HCT116 (cell line): ENCODE data around the gene HHATL. TPM values are rescaled to one million over a fixed set of nuclear protein-coding genes. Genes with fewer than 3 reads are reported as not detected.

Experiments used
- ATAC-seq: fragments of 200-7000 bp; cut with Tn5 transposase; 2 replicates; pipeline ENCODE4 v1.9.1; 2020; ENCODE audit warnings: mild to moderate bottlenecking, moderate library complexity
- BruUV-seq: library from RNA; stranded (reverse); fragments of 400-500 nt; replicated peaks from 2 replicates; lab custom pipeline; 2021; lab: Mats Ljungman, UMichigan
- CTCF ChIA-PET: fragments of 300-600 bp; sonication (Branson Sonifier 250); formaldehyde crosslinking; loops from one replicate; lab custom pipeline; 2021; ENCODE audit warnings: antibody characterized with exemption; lab: Charles Lee
- POLR2A ChIA-PET: fragments of 300-600, 350-600 bp; sonication (Branson Sonifier 250); formaldehyde crosslinking; loops from one replicate; lab custom pipeline; 2021; ENCODE audit warnings: antibody characterized with exemption; lab: Charles Lee
- RAD21 ChIA-PET, 2 experiments: fragments of 300-600 bp; sonication (Branson Sonifier 250); formaldehyde crosslinking; loops; one replicate each; lab custom pipeline; 2023; ENCODE audit warnings: low total read pairs in 2 of 2; ENCODE audit not compliant: uncharacterized antibody in 2 of 2, unreplicated experiment in 2 of 2, low non-redundant PET in 1 of 2; lab: Charles Lee
- DNase-seq: peaks from one replicate; pipeline ENCODE4 v3.0.0-alpha.2; 2010; ENCODE audit warnings: low read depth, low spot score
- H2AFZ ChIP-seq: fragments of 200-600 bp; shearing (Covaris generic), sonication (generic); 2 replicates; pipeline ENCODE4 v1.6.1; 2017; ENCODE audit warnings: low read depth, mixed run types, mixed read lengths, antibody characterized with exemption, low read length; ENCODE audit not compliant: poor library complexity, severe bottlenecking
- H3K27ac ChIP-seq: 2 replicates; pipeline ENCODE4 v1.5.1; 2012; ENCODE audit warnings: low read depth, low read length
- H3K27me3 ChIP-seq: fragments of 200-600 bp; sonication (generic); 2 replicates; pipeline ENCODE4 v1.6.1; 2016; ENCODE audit warnings: mixed run types, low read length, mixed read lengths; ENCODE audit not compliant: insufficient read depth
- H3K36me3 ChIP-seq, 2 experiments: fragments of 200-500 bp in 1 of 2; fragments of 200-600 bp in 1 of 2; sonication (Bioruptor generic) in 1 of 2; sonication (generic) in 1 of 2; 2 replicates each; pipeline versions ENCODE4 v1.5.1 to v1.6.1; 2014 to 2016; ENCODE audit warnings: low read length in 2 of 2, inconsistent platforms in 1 of 2, mixed read lengths in 1 of 2, mixed run types in 1 of 2; ENCODE audit not compliant: insufficient read depth in 2 of 2, control insufficient read depth in 1 of 2
- H3K4me1 ChIP-seq, 2 experiments: fragments of 200-600 bp in 1 of 2; sonication (generic) in 1 of 2; 2 replicates each; pipeline versions ENCODE4 v1.5.1 to v1.6.1; 2012 to 2017; ENCODE audit warnings: low read length in 2 of 2, inconsistent platforms in 1 of 2, mild to moderate bottlenecking in 1 of 2, mixed read lengths in 1 of 2, mixed run types in 1 of 2, moderate library complexity in 1 of 2; ENCODE audit not compliant: insufficient read depth in 2 of 2, control insufficient read depth in 1 of 2
- H3K4me2 ChIP-seq: fragments of 200-600 bp; sonication (generic); 2 replicates; pipeline ENCODE4 v1.6.1; 2017; ENCODE audit warnings: mixed run types, low read length, mixed read lengths
- H3K4me3 ChIP-seq, 2 experiments: fragments of 200-600 bp in 1 of 2; sonication (generic) in 1 of 2; replicated peaks in 1 of 2; 2 replicates each; pipeline ENCODE4 v1.5.1; 2011 to 2016; ENCODE audit warnings: low read length in 2 of 2, control low read depth in 1 of 2, low read depth in 1 of 2, mild to moderate bottlenecking in 1 of 2, mixed read lengths in 1 of 2, mixed run types in 1 of 2
- H3K79me2 ChIP-seq: fragments of 200-600 bp; sonication (generic); 2 replicates; pipeline ENCODE4 v1.6.1; 2017; ENCODE audit warnings: mild to moderate bottlenecking, mixed run types, low read length, moderate library complexity, mixed read lengths; ENCODE audit not compliant: insufficient read depth
- H3K9ac ChIP-seq: fragments of 200-600 bp; sonication (generic); 2 replicates; pipeline ENCODE4 v1.6.1; 2016; ENCODE audit warnings: low read length, mixed read lengths
- H3K9me2 ChIP-seq: fragments of 200-600 bp; sonication (generic), shearing (Covaris generic); 2 replicates; pipeline ENCODE4 v1.6.1; 2017; ENCODE audit warnings: mixed run types, mild to moderate bottlenecking, moderate library complexity; ENCODE audit not compliant: insufficient read depth
- H3K9me3 ChIP-seq, 2 experiments: fragments of 200-500 bp in 1 of 2; fragments of 200-600 bp in 1 of 2; sonication (Bioruptor generic) in 1 of 2; sonication (generic) in 1 of 2; 2 replicates each; pipeline ENCODE4 v1.6.1; 2014 to 2017; ENCODE audit warnings: low read length in 2 of 2, mixed read lengths in 2 of 2, inconsistent platforms in 1 of 2, low read depth in 1 of 2, mild to moderate bottlenecking in 1 of 2, mixed run types in 1 of 2, moderate library complexity in 1 of 2; ENCODE audit not compliant: control insufficient read depth in 1 of 2, insufficient read depth in 1 of 2
- H4K20me1 ChIP-seq: fragments of 200-600 bp; sonication (generic), shearing (Covaris generic); 2 replicates; pipeline ENCODE4 v1.6.1; 2017; ENCODE audit warnings: mixed run types, mild to moderate bottlenecking, moderate library complexity; ENCODE audit not compliant: insufficient read depth
- CBX3 ChIP-seq: IDR thresholded peaks from 2 replicates; pipeline ENCODE4 v1.6.1; 2012; ENCODE audit warnings: low read depth
- CEBPB ChIP-seq: IDR thresholded peaks from 2 replicates; pipeline ENCODE4 v1.6.1; 2012; ENCODE audit warnings: low read depth
- EGR1 ChIP-seq: IDR thresholded peaks from 2 replicates; pipeline ENCODE4 v1.6.1; 2012; ENCODE audit warnings: low read depth
- ELF1 ChIP-seq: IDR thresholded peaks from 2 replicates; pipeline ENCODE4 v1.6.1; 2012; ENCODE audit warnings: low read depth, borderline replicate concordance
- EZH2 ChIP-seq: fragments of 200-600 bp; sonication (generic); IDR thresholded peaks from 2 replicates; pipeline ENCODE4 v1.6.1; 2017; ENCODE audit warnings: antibody characterized with exemption, mixed run types
- EZH2phosphoT487 ChIP-seq: fragments of 200-600 bp; IDR thresholded peaks from 2 replicates; pipeline ENCODE4 v1.6.1; 2018; ENCODE audit warnings: antibody characterized with exemption, borderline replicate concordance
- FOSL1 ChIP-seq: IDR thresholded peaks from 2 replicates; pipeline ENCODE4 v1.6.1; 2012; ENCODE audit warnings: low read depth
- JUND ChIP-seq: IDR thresholded peaks from 2 replicates; pipeline ENCODE4 v1.6.1; 2012
- MAX ChIP-seq: IDR thresholded peaks from 2 replicates; pipeline ENCODE4 v1.6.1; 2012
- POLR2A ChIP-seq: IDR thresholded peaks from 2 replicates; pipeline ENCODE4 v1.7.0; 2011; ENCODE audit warnings: borderline replicate concordance; ENCODE audit not compliant: insufficient read depth, insufficient read length; ENCODE audit errors: extremely low read depth
- POLR2AphosphoS5 ChIP-seq: IDR thresholded peaks from 2 replicates; pipeline ENCODE4 v1.6.1; 2011; ENCODE audit warnings: mild to moderate bottlenecking, low read depth, low read length, moderate library complexity
- SP1 ChIP-seq: IDR thresholded peaks from 2 replicates; pipeline ENCODE4 v1.6.1; 2012; ENCODE audit warnings: low read depth
- SRF ChIP-seq: IDR thresholded peaks from 2 replicates; pipeline ENCODE4 v1.6.1; 2012; ENCODE audit warnings: low read depth
- TCF7L2 ChIP-seq: IDR thresholded peaks from 2 replicates; pipeline ENCODE4 v1.7.0; 2011; ENCODE audit warnings: borderline replicate concordance, inconsistent platforms; ENCODE audit not compliant: insufficient read depth, insufficient read length; ENCODE audit errors: extremely low read depth
- YY1 ChIP-seq: IDR thresholded peaks from 2 replicates; pipeline ENCODE4 v1.6.1; 2011; ENCODE audit warnings: low read length, low read depth, moderate library complexity, mild to moderate bottlenecking; ENCODE audit not compliant: insufficient replicate concordance; ENCODE audit errors: extremely low read depth
- ZFX ChIP-seq: fragments of 450-650 bp; IDR thresholded peaks from 2 replicates; pipeline ENCODE4 v1.6.1; 2017
- ZNF274 ChIP-seq: fragments of 200-500 bp; sonication (Bioruptor generic); IDR thresholded peaks from 2 replicates; pipeline ENCODE4 v1.6.1; 2014; ENCODE audit warnings: mild to moderate bottlenecking, low read depth, low read length, inconsistent platforms
- intact Hi-C: fragments of 100-400 bp; cut with micrococcal nuclease; formaldehyde crosslinking; loops from 2 replicates; pipeline ENCODE4 v1.10.0; 2022
- total RNA-seq: library from RNA; stranded (reverse); gene quantifications from one replicate; pipeline ENCODE4 v1.2.1, GENCODE V29; 2021; ENCODE audit not compliant: unreplicated experiment
- TF ChIP-seq, protein P1 (sequence below), 3 experiments: fragments of 200-600 bp in 1 of 3; sonication (generic) in 1 of 3; IDR thresholded peaks in 2 of 3; conservative IDR thresholded peaks in 1 of 3; 2 replicates each; pipeline ENCODE4 v1.5.1; 2012 to 2017; ENCODE audit warnings: low read depth in 2 of 3, low read length in 2 of 3, antibody characterized with exemption in 1 of 3, borderline replicate concordance in 1 of 3, control low read depth in 1 of 3, mild to moderate bottlenecking in 1 of 3, mixed read lengths in 1 of 3, mixed run types in 1 of 3, moderate library complexity in 1 of 3; ENCODE audit not compliant: insufficient read depth in 1 of 3
- TF ChIP-seq, protein P2 (sequence below): IDR thresholded peaks from 2 replicates; pipeline ENCODE4 v1.6.1; 2012
- TF ChIP-seq, protein P3 (sequence below): IDR thresholded peaks from 2 replicates; pipeline ENCODE4 v1.6.1; 2012; ENCODE audit warnings: low read depth

The HHATL gene
- total RNA-seq, 1 experiment from 2014 or later = 0.52 TPM

GRCh38 chr3:42670670-42671069, 31.9 kb downstream of the HHATL start:
- no peak overlapping the region for H3K4me2 ChIP-seq
- ATAC-seq (no peak), DNase-seq (no peak)
- H3K79me2 ChIP-seq = no peaks in the 10 kb centered on the region
- no peak overlapping the region for H3K4me3 ChIP-seq
- intact Hi-C loops = no loop called here
- POLR2A ChIA-PET = no interaction called here
- BruUV-seq = no TSS peak
- H4K20me1 ChIP-seq = no peaks in the 10 kb centered on the region
- H3K27ac ChIP-seq = no peak overlapping the region
- no peaks in the 10 kb centered on the region; a peak in 1 of 4 replicates for H3K9me3 ChIP-seq
- TF ChIP-seq EGR1 (no peak), EZH2phosphoT487 (no peak), CEBPB (no peak), POLR2AphosphoS5 (no peak), EZH2 (no peak), SRF (no peak), POLR2A (no peak), YY1 (no peak), JUND (no peak), MAX (no peak), SP1 (no peak), CBX3 (no peak), TCF7L2 (no peak), ZNF274 (no peak), ZFX (no peak), FOSL1 (no peak), ELF1 (no peak)
- TF ChIP-seq, protein P1, sequence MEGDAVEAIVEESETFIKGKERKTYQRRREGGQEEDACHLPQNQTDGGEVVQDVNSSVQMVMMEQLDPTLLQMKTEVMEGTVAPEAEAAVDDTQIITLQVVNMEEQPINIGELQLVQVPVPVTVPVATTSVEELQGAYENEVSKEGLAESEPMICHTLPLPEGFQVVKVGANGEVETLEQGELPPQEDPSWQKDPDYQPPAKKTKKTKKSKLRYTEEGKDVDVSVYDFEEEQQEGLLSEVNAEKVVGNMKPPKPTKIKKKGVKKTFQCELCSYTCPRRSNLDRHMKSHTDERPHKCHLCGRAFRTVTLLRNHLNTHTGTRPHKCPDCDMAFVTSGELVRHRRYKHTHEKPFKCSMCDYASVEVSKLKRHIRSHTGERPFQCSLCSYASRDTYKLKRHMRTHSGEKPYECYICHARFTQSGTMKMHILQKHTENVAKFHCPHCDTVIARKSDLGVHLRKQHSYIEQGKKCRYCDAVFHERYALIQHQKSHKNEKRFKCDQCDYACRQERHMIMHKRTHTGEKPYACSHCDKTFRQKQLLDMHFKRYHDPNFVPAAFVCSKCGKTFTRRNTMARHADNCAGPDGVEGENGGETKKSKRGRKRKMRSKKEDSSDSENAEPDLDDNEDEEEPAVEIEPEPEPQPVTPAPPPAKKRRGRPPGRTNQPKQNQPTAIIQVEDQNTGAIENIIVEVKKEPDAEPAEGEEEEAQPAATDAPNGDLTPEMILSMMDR (IDR thresholded peaks at IDR 0.05 in 2 of 3, conservative IDR thresholded peaks at IDR 0.05 in 1 of 3; ENCODE audit: borderline replicate concordance in 1 of 3, insufficient read depth in 1 of 3, low read depth in 2 of 3, low read length in 2 of 3) = no peak
- TF ChIP-seq, protein P2, sequence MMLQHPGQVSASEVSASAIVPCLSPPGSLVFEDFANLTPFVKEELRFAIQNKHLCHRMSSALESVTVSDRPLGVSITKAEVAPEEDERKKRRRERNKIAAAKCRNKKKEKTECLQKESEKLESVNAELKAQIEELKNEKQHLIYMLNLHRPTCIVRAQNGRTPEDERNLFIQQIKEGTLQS = no peak
- TF ChIP-seq, protein P3, sequence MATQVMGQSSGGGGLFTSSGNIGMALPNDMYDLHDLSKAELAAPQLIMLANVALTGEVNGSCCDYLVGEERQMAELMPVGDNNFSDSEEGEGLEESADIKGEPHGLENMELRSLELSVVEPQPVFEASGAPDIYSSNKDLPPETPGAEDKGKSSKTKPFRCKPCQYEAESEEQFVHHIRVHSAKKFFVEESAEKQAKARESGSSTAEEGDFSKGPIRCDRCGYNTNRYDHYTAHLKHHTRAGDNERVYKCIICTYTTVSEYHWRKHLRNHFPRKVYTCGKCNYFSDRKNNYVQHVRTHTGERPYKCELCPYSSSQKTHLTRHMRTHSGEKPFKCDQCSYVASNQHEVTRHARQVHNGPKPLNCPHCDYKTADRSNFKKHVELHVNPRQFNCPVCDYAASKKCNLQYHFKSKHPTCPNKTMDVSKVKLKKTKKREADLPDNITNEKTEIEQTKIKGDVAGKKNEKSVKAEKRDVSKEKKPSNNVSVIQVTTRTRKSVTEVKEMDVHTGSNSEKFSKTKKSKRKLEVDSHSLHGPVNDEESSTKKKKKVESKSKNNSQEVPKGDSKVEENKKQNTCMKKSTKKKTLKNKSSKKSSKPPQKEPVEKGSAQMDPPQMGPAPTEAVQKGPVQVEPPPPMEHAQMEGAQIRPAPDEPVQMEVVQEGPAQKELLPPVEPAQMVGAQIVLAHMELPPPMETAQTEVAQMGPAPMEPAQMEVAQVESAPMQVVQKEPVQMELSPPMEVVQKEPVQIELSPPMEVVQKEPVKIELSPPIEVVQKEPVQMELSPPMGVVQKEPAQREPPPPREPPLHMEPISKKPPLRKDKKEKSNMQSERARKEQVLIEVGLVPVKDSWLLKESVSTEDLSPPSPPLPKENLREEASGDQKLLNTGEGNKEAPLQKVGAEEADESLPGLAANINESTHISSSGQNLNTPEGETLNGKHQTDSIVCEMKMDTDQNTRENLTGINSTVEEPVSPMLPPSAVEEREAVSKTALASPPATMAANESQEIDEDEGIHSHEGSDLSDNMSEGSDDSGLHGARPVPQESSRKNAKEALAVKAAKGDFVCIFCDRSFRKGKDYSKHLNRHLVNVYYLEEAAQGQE = no peak
- no peak overlapping the region for H3K9ac ChIP-seq
- H3K27me3 ChIP-seq = no peaks in the 10 kb centered on the region
- CTCF ChIA-PET = no interaction called here
- no peak overlapping the region for H2AFZ ChIP-seq
- RAD21 ChIA-PET = no interaction called here
- no peaks in the 10 kb centered on the region for H3K36me3 ChIP-seq
- H3K9me2 ChIP-seq = no peaks in the 10 kb centered on the region
- no peaks in the 10 kb centered on the region for H3K4me1 ChIP-seq
